ENCODE results near the gene LRRK2.

- no peak for TF ChIP-seq CTCF (IDR thresholded peaks at IDR 0.05; ENCODE audit: low read depth, low read length, missing input control)
- no peak for TF ChIP-seq REST (IDR thresholded peaks at IDR 0.05)
- TF ChIP-seq RAD21 (IDR thresholded peaks at IDR 0.05), result no peak
- TF ChIP-seq TAF1 (conservative IDR thresholded peaks at IDR 0.05), result no peak
- no peak for TF ChIP-seq SP1 (IDR thresholded peaks at IDR 0.05)
- TF ChIP-seq JUND (IDR thresholded peaks at IDR 0.05), result no peak
- TF ChIP-seq MAX (IDR thresholded peaks at IDR 0.05), result no peak
Observed at GRCh38 chr12:40258371-40258770, 33.6 kb downstream of the LRRK2 start.

All from liver (tissue), 3 donors.